Kidney (tissue), 14 donors: ENCODE measurements around the gene FLNB. TPM values are rescaled to one million over a fixed set of nuclear protein-coding genes. Genes with fewer than 3 reads are reported as not detected.

ENCODE experiments used
- DNase-seq, 5 donors: peaks; one replicate each; pipeline ENCODE4 v3.0.0-alpha.2; 2013 to 2020
- FAIRE-seq: peaks from 2 replicates; lab custom pipeline; 2012; peaks lifted over from hg19 to GRCh38; lab: Jason Lieb, UNC
- H3K27ac ChIP-seq, 2 donors: one replicate each; pipeline ENCODE4 v1.7.0; 2013; ENCODE audit warnings: low read depth in 2 of 2, low read length in 2 of 2, inconsistent platforms in 1 of 2
- H3K27me3 ChIP-seq: one replicate; pipeline ENCODE4 v1.7.1; 2013; ENCODE audit warnings: low read length, inconsistent platforms; ENCODE audit not compliant: control insufficient read depth, insufficient read depth
- H3K36me3 ChIP-seq, 3 donors: one replicate each; pipeline versions ENCODE4 v1.7.0 to v1.7.1; 2013; ENCODE audit warnings: low read length in 3 of 3, control low read depth in 1 of 3, inconsistent platforms in 1 of 3; ENCODE audit not compliant: insufficient read depth in 3 of 3, control insufficient read depth in 2 of 3
- H3K4me1 ChIP-seq, 3 donors: one replicate each; pipeline versions ENCODE4 v1.7.0 to v1.7.1; 2013; ENCODE audit warnings: low read length in 3 of 3, inconsistent platforms in 1 of 3, low read depth in 1 of 3; ENCODE audit not compliant: control insufficient read depth in 2 of 3, insufficient read depth in 2 of 3
- H3K4me3 ChIP-seq, 3 donors: one replicate each; pipeline versions ENCODE4 v1.7.0 to v1.8.1; 2013; ENCODE audit warnings: low read length in 3 of 3, control low read depth in 1 of 3, inconsistent platforms in 1 of 3
- H3K9ac ChIP-seq, 3 donors: one replicate each; pipeline versions ENCODE4 v1.7.0 to v1.7.1; 2013; ENCODE audit warnings: low read length in 3 of 3, control low read depth in 1 of 3, inconsistent platforms in 1 of 3
- H3K9me3 ChIP-seq, 3 donors: one replicate each; pipeline versions ENCODE4 v1.7.0 to v1.7.1; 2013; ENCODE audit warnings: low read length in 3 of 3, control low read depth in 1 of 3, inconsistent platforms in 1 of 3; ENCODE audit not compliant: control insufficient read depth in 2 of 3, insufficient read depth in 1 of 3
- intact Hi-C: fragments of 100-400 bp; cut with DNase I; formaldehyde crosslinking; loops from one replicate; pipeline ENCODE4 v1.11.1; 2022
- polyA plus RNA-seq: library from polyadenylated mRNA; stranded (reverse); fragments of 350-450 nt; fragmentation: Illumina TruSeq; extraction: RNeasy Lipid Tissue Mini Kit (QIAGEN cat#74804); gene quantifications from one replicate; pipeline ENCODE4 v1.2.3, GENCODE V29; 2014; ENCODE audit warnings: low read depth, low replicate concordance; ENCODE audit not compliant: insufficient read depth
- total RNA-seq: library from RNA; stranded (reverse); fragmentation: NEBNext Ultra II Directional; extraction: Animal tissue kit (Norgen Biotek cat#: 25700); gene quantifications from one replicate; pipeline ENCODE4 v1.2.1, GENCODE V29; 2021
- TF ChIP-seq, protein P1 (sequence below): IDR thresholded peaks from 3 replicates; pipeline ENCODE4 v1.5.1; 2012; ENCODE audit warnings: mild to moderate bottlenecking, moderate library complexity, borderline replicate concordance; ENCODE audit not compliant: insufficient read depth; ENCODE audit errors: extremely low read depth
- donor health status: control.
- donor health status: control.
- donor health status: control.
- donor health status: control.
- donor health status: control.
- donor health status: DM: yes; HTN: yes; CAD: no.
- donor health status: Normal renal cell carcinoma (clear cell type).

FLNB gene
- total and polyA plus RNA-seq, 2 donors from 2014 or later = 115 to 216 TPM

- intact Hi-C loops = no loop called here
- H3K9ac ChIP-seq = no peak overlapping the region
- no peaks in the 10 kb centered on the region for H3K27me3 ChIP-seq
Measured at GRCh38 chr3:58180940-58181587, 172.8 kb downstream of the FLNB start.

DNA sequence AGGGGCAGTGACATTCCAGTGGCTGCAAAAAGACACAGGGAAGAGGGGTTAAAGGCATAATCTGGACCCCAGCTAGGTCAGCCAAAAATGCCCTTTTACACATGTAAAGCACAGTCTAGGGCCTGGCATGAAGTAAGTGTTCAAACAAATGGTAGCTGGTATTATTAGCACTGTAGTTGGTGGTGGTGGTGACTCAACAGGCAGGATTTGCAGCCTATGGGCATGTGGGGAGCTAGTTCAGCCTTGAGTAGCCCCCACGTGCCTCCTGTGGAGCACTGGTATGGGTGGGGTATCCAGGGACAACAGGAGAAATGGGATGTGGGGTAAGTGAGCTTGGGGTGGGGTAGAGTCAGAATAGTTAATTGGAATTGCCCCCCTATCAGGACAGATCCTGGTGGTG lies 175.0 kb downstream of the FLNB start:
- DNase-seq = no peak
- intact Hi-C loops = no loop called here
- Histone ChIP-seq H3K9ac (no peak overlapping the region), H3K9me3 (no peaks in the 10 kb centered on the region), H3K4me3 (no peak overlapping the region), H3K36me3 (no peaks in the 10 kb centered on the region), H3K4me1 (peaks cover 0 to 2% (median 0%) of the 10 kb centered on the region in 3 donors), H3K27ac (no peak overlapping the region), H3K27me3 (no peaks in the 10 kb centered on the region)
- TF ChIP-seq, protein P1, sequence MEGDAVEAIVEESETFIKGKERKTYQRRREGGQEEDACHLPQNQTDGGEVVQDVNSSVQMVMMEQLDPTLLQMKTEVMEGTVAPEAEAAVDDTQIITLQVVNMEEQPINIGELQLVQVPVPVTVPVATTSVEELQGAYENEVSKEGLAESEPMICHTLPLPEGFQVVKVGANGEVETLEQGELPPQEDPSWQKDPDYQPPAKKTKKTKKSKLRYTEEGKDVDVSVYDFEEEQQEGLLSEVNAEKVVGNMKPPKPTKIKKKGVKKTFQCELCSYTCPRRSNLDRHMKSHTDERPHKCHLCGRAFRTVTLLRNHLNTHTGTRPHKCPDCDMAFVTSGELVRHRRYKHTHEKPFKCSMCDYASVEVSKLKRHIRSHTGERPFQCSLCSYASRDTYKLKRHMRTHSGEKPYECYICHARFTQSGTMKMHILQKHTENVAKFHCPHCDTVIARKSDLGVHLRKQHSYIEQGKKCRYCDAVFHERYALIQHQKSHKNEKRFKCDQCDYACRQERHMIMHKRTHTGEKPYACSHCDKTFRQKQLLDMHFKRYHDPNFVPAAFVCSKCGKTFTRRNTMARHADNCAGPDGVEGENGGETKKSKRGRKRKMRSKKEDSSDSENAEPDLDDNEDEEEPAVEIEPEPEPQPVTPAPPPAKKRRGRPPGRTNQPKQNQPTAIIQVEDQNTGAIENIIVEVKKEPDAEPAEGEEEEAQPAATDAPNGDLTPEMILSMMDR = no peak
- FAIRE-seq = no peak

More at GRCh38 chr3:58180940-58181587, 172.8 kb downstream of the FLNB start:
- Histone ChIP-seq H3K4me1 (peaks cover 0 to 16% (median 3%) of the 10 kb centered on the region in 3 donors), H3K4me3 (no peak overlapping the region), H3K9me3 (no peaks in the 10 kb centered on the region), H3K27ac (no peak overlapping the region), H3K36me3 (no peaks in the 10 kb centered on the region)
- DNase-seq (no peak), FAIRE-seq (no peak)
- TF ChIP-seq, protein P1 = no peak

GRCh38 chr3:58183891-58184290 lies 175.7 kb downstream of the FLNB start:
- H3K9ac ChIP-seq = no peak overlapping the region
- H3K27ac ChIP-seq = no peak overlapping the region
- intact Hi-C loops = no loop called here
- H3K4me3 ChIP-seq = no peak overlapping the region
- H3K36me3 ChIP-seq = no peaks in the 10 kb centered on the region
- H3K9me3 ChIP-seq = no peaks in the 10 kb centered on the region
- DNase-seq = no peak
- FAIRE-seq = no peak
- TF ChIP-seq, protein P1 = no peak
- no peaks in the 10 kb centered on the region for H3K4me1 ChIP-seq
- no peaks in the 10 kb centered on the region for H3K27me3 ChIP-seq
